Thyroid gland (tissue), 4 donors: ENCODE results near the gene GLE1.

Experiments
- CTCF ChIP-seq, 6 experiments: fragments of 200-600 bp in 3 of 6; fragments of 450-650 bp in 3 of 6; sonication (generic) in 3 of 6; IDR thresholded peaks; one replicate each; pipeline ENCODE4 v1.5.1; 2016 to 2019; ENCODE audit warnings: antibody characterized with exemption in 6 of 6, mild to moderate bottlenecking in 2 of 6, inconsistent platforms in 1 of 6, moderate library complexity in 1 of 6
- POLR2A ChIP-seq, 2 donors: fragments of 450-650 bp; IDR thresholded peaks; one replicate each; pipeline ENCODE4 v1.6.1; 2017; ENCODE audit warnings: antibody characterized with exemption in 2 of 2, mild to moderate bottlenecking in 2 of 2, moderate library complexity in 1 of 2

- TF ChIP-seq POLR2A (IDR thresholded peaks at IDR 0.05), result no peak
- TF ChIP-seq CTCF (IDR thresholded peaks at IDR 0.05), result no peak
Observed at GRCh38 chr9:128459011-128459410, 45.5 kb upstream of the GLE1 start.
